HG03064 (cell line): ENCODE data around the gene CRADD.

Experiments
- ATAC-seq: cut with Tn5 transposase; IDR thresholded peaks from one replicate; pipeline ENCODE4 v1.9.1; 2021; ENCODE audit warnings: low read depth; ENCODE audit not compliant: unreplicated experiment

CRADD gene

GRCh38 chr12:93829016-93829415, 151.8 kb downstream of the CRADD start:
- no peak for ATAC-seq

- ATAC-seq: no peak
Observed at GRCh38 chr12:93831374-93831773, 154.2 kb downstream of the CRADD start.

GRCh38 chr12:93832131-93832530, 155.0 kb downstream of the CRADD start:
- ATAC-seq: no peak

GRCh38 chr12:93833946-93834345, 156.8 kb downstream of the CRADD start:
- ATAC-seq: no peak

GRCh38 chr12:93836620-93837260, 159.6 kb downstream of the CRADD start:
- no peak for ATAC-seq

GRCh38 chr12:93838193-93838592, 161.0 kb downstream of the CRADD start:
- no peak for ATAC-seq

GRCh38 chr12:93839064-93839463, 161.9 kb downstream of the CRADD start:
- ATAC-seq: no peak

GRCh38 chr12:93841671-93842070, 164.5 kb downstream of the CRADD start:
- no peak for ATAC-seq

GRCh38 chr12:93844164-93844784, 167.1 kb downstream of the CRADD start:
- ATAC-seq: no peak

GRCh38 chr12:93846936-93847516, 169.9 kb downstream of the CRADD start:
- no peak for ATAC-seq

GRCh38 chr12:93847517-93848474, 170.6 kb downstream of the CRADD start:
- ATAC-seq: peak; percentile 82

GRCh38 chr12:93848523-93849101, 171.4 kb downstream of the CRADD start:
- ATAC-seq: no peak

- no peak for ATAC-seq
Observed at GRCh38 chr12:93849946-93850345, 172.8 kb downstream of the CRADD start.

GRCh38 chr12:93850481-93851256, 173.5 kb downstream of the CRADD start:
- no peak for ATAC-seq

GRCh38 chr12:93851257-93851671, 174.1 kb downstream of the CRADD start:
- ATAC-seq: no peak

- ATAC-seq: no peak
Observed at GRCh38 chr12:93852173-93852591, 175.0 kb downstream of the CRADD start.

GRCh38 chr12:93853698-93854478, 176.7 kb downstream of the CRADD start:
- ATAC-seq: no peak

GRCh38 chr12:93855261-93855660, 178.1 kb downstream of the CRADD start:
- ATAC-seq: no peak

- no peak for ATAC-seq
Observed at GRCh38 chr12:93856611-93857010, 179.4 kb downstream of the CRADD start.
